GM21717 (cell line): Measurements from ENCODE around the gene UTP15.

Source experiments
- ATAC-seq: cut with Tn5 transposase; IDR thresholded peaks from one replicate; pipeline ENCODE4 v1.9.1; 2021; ENCODE audit warnings: mild to moderate bottlenecking, moderate library complexity; ENCODE audit not compliant: unreplicated experiment

Gene UTP15

GRCh38 chr5:73619606-73620333, 54.2 kb downstream of the UTP15 start:
- no peak for ATAC-seq

GRCh38 chr5:73620334-73620687, 54.8 kb downstream of the UTP15 start:
- no peak for ATAC-seq

- ATAC-seq: no peak
Observed at GRCh38 chr5:73623060-73623459, 57.5 kb downstream of the UTP15 start.

GRCh38 chr5:73623901-73624404, 58.4 kb downstream of the UTP15 start:
- ATAC-seq: no peak

GRCh38 chr5:73624888-73625287, 59.3 kb downstream of the UTP15 start:
- ATAC-seq: no peak

- no peak for ATAC-seq
Observed at GRCh38 chr5:73625372-73625943, 59.9 kb downstream of the UTP15 start.

GRCh38 chr5:73625944-73626811, 60.6 kb downstream of the UTP15 start, which contains the start of gene ARHGEF28:
TSS of gene ARHGEF28 (plus strand) at chr5:73626196. CDS start at chr5:73684852, 58,656 bp downstream.
- no peak for ATAC-seq

GRCh38 chr5:73626814-73627313, 61.3 kb downstream of the UTP15 start:
- no peak for ATAC-seq

GRCh38 chr5:73629456-73629855, 63.9 kb downstream of the UTP15 start:
- no peak for ATAC-seq

GRCh38 chr5:73630765-73631164, 65.2 kb downstream of the UTP15 start:
- ATAC-seq: no peak

GRCh38 chr5:73631500-73631899, 66.0 kb downstream of the UTP15 start:
- no peak for ATAC-seq
